ENCODE results near the gene ZNF253. TPM values are rescaled to one million over a fixed set of nuclear protein-coding genes. Genes with fewer than 3 reads are reported as not detected.

Gene ZNF253
- total RNA-seq, 2 experiments from 2014 or later, result 4.9 to 5.2 TPM

GRCh38 chr19:19823916-19824315 is 41.8 kb upstream of the ZNF253 start:
- ChIA-PET POLR2A (interaction anchor here (1.1 to 4.4 kb wide), 3 partner anchors 42 to 91 kb away, joined by 3 to 70 read pairs (median 4); partner anchors contain the start of genes ZNF14, ZNF253 and ZNF93), CTCF (no interaction called here)
- Mint-ChIP-seq H3K4me1 (ENCODE audit: low read depth) (peaks cover 25% of the 10 kb centered on the region), H3K9me3 (peaks cover 9% of the 10 kb centered on the region), H3K27me3 (no peaks in the 10 kb centered on the region), H3K36me3 (ENCODE audit: low read depth) (peaks cover 64% of the 10 kb centered on the region), H3K27ac (no peak overlapping the region), H3K4me3 (no peak overlapping the region)
- Histone ChIP-seq H3K27me3 (ENCODE audit: control insufficient read depth in 1 of 2, insufficient read depth in 2 of 2, low read length in 2 of 2) (no peaks in the 10 kb centered on the region), H3K36me3 (ENCODE audit: insufficient read depth, low read length) (peaks cover 8% of the 10 kb centered on the region), H3K9me3 (ENCODE audit: control insufficient read depth in 1 of 2, insufficient read depth in 1 of 2, low read length in 2 of 2) (peaks cover 13 to 22% of the 10 kb centered on the region in 2 experiments), H3K27ac (ENCODE audit: low read depth in 1 of 2, low read length in 2 of 2) (no peak overlapping the region), H3K4me3 (ENCODE audit: low read length) (no peak overlapping the region), H3K4me1 (ENCODE audit: insufficient read depth, low read length) (peaks cover 25% of the 10 kb centered on the region)
- no peak for ATAC-seq (ENCODE audit: poor library complexity)
- intact Hi-C loops (cut with DNase I, micrococcal nuclease), result loop anchor here (5.0 kb wide), 4 partner anchors 47 to 162 kb away; partner anchors contain the start of genes ATP13A1 (in 1 of the 2) and ZNF14 (in 1 of the 2)
- no peak for DNase-seq
- TF ChIP-seq CTCF (IDR thresholded peaks at IDR 0.05), result no peak

GRCh38 chr19:19826875-19827274 is 38.8 kb upstream of the ZNF253 start:
- Histone ChIP-seq H3K4me1 (ENCODE audit: insufficient read depth, low read length) (peaks cover 3% of the 10 kb centered on the region), H3K9me3 (ENCODE audit: control insufficient read depth in 1 of 2, insufficient read depth in 1 of 2, low read length in 2 of 2) (peaks cover 37 to 46% of the 10 kb centered on the region in 2 experiments), H3K27ac (ENCODE audit: low read depth in 1 of 2, low read length in 2 of 2) (no peak overlapping the region), H3K4me3 (ENCODE audit: low read length) (no peak overlapping the region), H3K27me3 (ENCODE audit: control insufficient read depth in 1 of 2, insufficient read depth in 2 of 2, low read length in 2 of 2) (no peaks in the 10 kb centered on the region), H3K36me3 (ENCODE audit: insufficient read depth, low read length) (no peaks in the 10 kb centered on the region)
- intact Hi-C loops (cut with DNase I, micrococcal nuclease), result no loop called here
- Mint-ChIP-seq H3K27me3 (no peaks in the 10 kb centered on the region), H3K27ac (no peak overlapping the region), H3K4me1 (ENCODE audit: low read depth) (no peaks in the 10 kb centered on the region), H3K4me3 (no peak overlapping the region), H3K9me3 (peaks cover 20% of the 10 kb centered on the region), H3K36me3 (ENCODE audit: low read depth) (peaks cover 59% of the 10 kb centered on the region)
- DNase-seq, result no peak
- CTCF ChIA-PET, result no interaction called here
- no peak for ATAC-seq (ENCODE audit: poor library complexity)
- POLR2A ChIA-PET, result no interaction called here
- no peak for TF ChIP-seq CTCF (IDR thresholded peaks at IDR 0.05)

- Histone ChIP-seq H3K27ac (ENCODE audit: low read depth in 1 of 2, low read length in 2 of 2) (no peak overlapping the region), H3K4me1 (ENCODE audit: insufficient read depth, low read length) (no peaks in the 10 kb centered on the region), H3K4me3 (ENCODE audit: low read length) (no peak overlapping the region), H3K27me3 (ENCODE audit: control insufficient read depth in 1 of 2, insufficient read depth in 2 of 2, low read length in 2 of 2) (no peaks in the 10 kb centered on the region), H3K36me3 (ENCODE audit: insufficient read depth, low read length) (no peaks in the 10 kb centered on the region), H3K9me3 (ENCODE audit: control insufficient read depth in 1 of 2, insufficient read depth in 1 of 2, low read length in 2 of 2) (peaks cover 45 to 79% of the 10 kb centered on the region in 2 experiments)
- POLR2A ChIA-PET, result no interaction called here
- Mint-ChIP-seq H3K9me3 (peaks cover 22% of the 10 kb centered on the region), H3K27me3 (no peaks in the 10 kb centered on the region), H3K27ac (no peak overlapping the region), H3K4me1 (ENCODE audit: low read depth) (no peaks in the 10 kb centered on the region), H3K4me3 (no peak overlapping the region), H3K36me3 (ENCODE audit: low read depth) (peaks cover 40% of the 10 kb centered on the region)
- intact Hi-C loops (cut with DNase I, micrococcal nuclease), result loop anchor here in 1 of 2 experiments (5.0 kb wide), 1 partner anchor 277 kb away; no protein-coding TSS in a partner anchor
- CTCF ChIA-PET, result no interaction called here
- no peak for TF ChIP-seq CTCF (IDR thresholded peaks at IDR 0.05)
- DNase-seq, result no peak
- no peak for ATAC-seq (ENCODE audit: poor library complexity)
These were observed 30.1 kb upstream of the ZNF253 start for GRCh38 chr19:19835560-19836038.

All from CD4-positive, alpha-beta T cell (primary cell).